Naive thymus-derived CD8-positive, alpha-beta T cell (primary cell): ENCODE data around the gene CSNK1D. TPM values are rescaled to one million over a fixed set of nuclear protein-coding genes. Genes with fewer than 3 reads are reported as not detected.

Experiments used
- ATAC-seq, 2 donors: fragments of 150-1000 bp; cut with Tn5 transposase in 1 of 2; sonication (Bioruptor Pico), chemical (Tn5 transposase) in 1 of 2; 1 replicate in 1 of 2; 2 replicates in 1 of 2; pipeline ENCODE4 v1.10.0; 2021; ENCODE audit warnings: mild to moderate bottlenecking in 2 of 2, moderate library complexity in 2 of 2
- POLR2A ChIA-PET: fragments of 350-600 bp; sonication (Branson Sonifier 250); formaldehyde crosslinking; loops from one replicate; lab custom pipeline; 2021; ENCODE audit warnings: antibody characterized with exemption; lab: Charles Lee
- DNase-seq, 10 donors: peaks; one replicate each; pipeline versions ENCODE4 v3.0.0 to v3.0.0-alpha.2; 2020 to 2022
- H3K27ac Mint-ChIP-seq, 10 donors: one replicate each; pipeline ENCODE4 v1.8.0; 2020 to 2022; ENCODE audit warnings: mild to moderate bottlenecking in 10 of 10, mixed read lengths in 10 of 10, moderate library complexity in 4 of 10, inconsistent platforms in 1 of 10
- H3K27me3 Mint-ChIP-seq, 5 donors: one replicate each; pipeline ENCODE4 v1.8.0; 2021 to 2022; ENCODE audit warnings: mixed read lengths in 5 of 5
- H3K36me3 Mint-ChIP-seq, 3 donors: one replicate each; pipeline ENCODE4 v1.8.0; 2020 to 2022; ENCODE audit warnings: mixed read lengths in 3 of 3, mild to moderate bottlenecking in 2 of 3, inconsistent platforms in 1 of 3
- H3K4me1 Mint-ChIP-seq, 4 donors: one replicate each; pipeline ENCODE4 v1.8.0; 2021 to 2022; ENCODE audit warnings: mixed read lengths in 4 of 4
- H3K4me3 Mint-ChIP-seq, 10 donors: one replicate each; pipeline ENCODE4 v1.8.0; 2020 to 2022; ENCODE audit warnings: mild to moderate bottlenecking in 10 of 10, mixed read lengths in 10 of 10, moderate library complexity in 6 of 10, inconsistent platforms in 1 of 10
- H3K9me3 Mint-ChIP-seq, 9 donors: one replicate each; pipeline ENCODE4 v1.8.0; 2020 to 2022; ENCODE audit warnings: mixed read lengths in 9 of 9, mild to moderate bottlenecking in 3 of 9, inconsistent platforms in 1 of 9, moderate library complexity in 1 of 9
- polyA plus RNA-seq, 3 donors: library from polyadenylated mRNA; unstranded; fragments of 300-500 nt; fragmentation: Illumina TruSeq; gene quantifications; one replicate each; pipeline ENCODE4 v1.2.3, GENCODE V29; 2021
- total RNA-seq, 8 experiments: library from RNA in 2 of 8; stranded (reverse) in 2 of 8; gene quantifications; one replicate each; pipeline ENCODE4 v1.2.3 and lab custom pipeline; 2021 to 2026

Gene CSNK1D
- total and polyA plus RNA-seq, 5 experiments from 2014 or later = 47.6 to 201 (median 72.1) TPM

DNA sequence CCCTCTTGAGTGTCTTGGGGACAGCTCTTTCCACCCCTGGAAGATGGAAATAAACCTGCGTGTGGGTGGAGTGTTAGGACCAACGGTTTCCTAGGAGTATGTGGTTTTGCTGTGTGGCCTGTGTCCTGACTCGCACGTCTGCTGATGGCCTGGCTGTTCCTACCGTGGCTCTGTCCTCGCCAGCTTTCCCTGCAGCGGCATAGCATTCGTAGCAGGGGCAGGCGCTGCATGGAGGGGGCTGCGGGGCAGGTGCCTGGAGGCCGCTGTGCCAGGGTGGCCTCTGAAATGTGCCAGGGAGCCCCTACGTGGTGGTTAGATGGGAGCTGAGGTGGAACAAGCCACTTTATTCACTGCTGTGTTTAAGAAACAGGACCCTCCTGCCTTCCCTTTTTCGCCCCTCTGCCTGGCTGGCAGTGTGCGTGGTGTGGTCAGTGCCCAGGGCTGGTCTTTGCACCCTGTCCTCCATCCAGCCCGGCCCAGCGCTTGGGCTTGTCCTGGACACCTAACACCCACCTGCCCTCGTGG lies 34.0 kb downstream of the CSNK1D start:
- Mint-ChIP-seq H3K27me3 (peaks cover 0 to 1% (median 0%) of the 10 kb centered on the region in 5 donors), H3K27ac (peak overlapping the region in 7 of 10 donors; percentile 14 to 93 (median 82)), H3K36me3 (peaks cover 0 to 30% (median 3%) of the 10 kb centered on the region in 3 donors), H3K9me3 (no peaks in the 10 kb centered on the region), H3K4me3 (peak overlapping the region in 7 of 10 donors; percentile 26 to 89 (median 55)), H3K4me1 (peaks cover 24 to 63% (median 55%) of the 10 kb centered on the region in 4 donors)
- no peak for DNase-seq
- POLR2A ChIA-PET = interaction anchor here (1.2 to 5.3 kb wide), 6 partner anchors 10 to 82 kb away, joined by 3 to 32 read pairs (median 7); partner anchors contain the start of genes CD7, CSNK1D and SLC16A3
- no peak for ATAC-seq

DNA sequence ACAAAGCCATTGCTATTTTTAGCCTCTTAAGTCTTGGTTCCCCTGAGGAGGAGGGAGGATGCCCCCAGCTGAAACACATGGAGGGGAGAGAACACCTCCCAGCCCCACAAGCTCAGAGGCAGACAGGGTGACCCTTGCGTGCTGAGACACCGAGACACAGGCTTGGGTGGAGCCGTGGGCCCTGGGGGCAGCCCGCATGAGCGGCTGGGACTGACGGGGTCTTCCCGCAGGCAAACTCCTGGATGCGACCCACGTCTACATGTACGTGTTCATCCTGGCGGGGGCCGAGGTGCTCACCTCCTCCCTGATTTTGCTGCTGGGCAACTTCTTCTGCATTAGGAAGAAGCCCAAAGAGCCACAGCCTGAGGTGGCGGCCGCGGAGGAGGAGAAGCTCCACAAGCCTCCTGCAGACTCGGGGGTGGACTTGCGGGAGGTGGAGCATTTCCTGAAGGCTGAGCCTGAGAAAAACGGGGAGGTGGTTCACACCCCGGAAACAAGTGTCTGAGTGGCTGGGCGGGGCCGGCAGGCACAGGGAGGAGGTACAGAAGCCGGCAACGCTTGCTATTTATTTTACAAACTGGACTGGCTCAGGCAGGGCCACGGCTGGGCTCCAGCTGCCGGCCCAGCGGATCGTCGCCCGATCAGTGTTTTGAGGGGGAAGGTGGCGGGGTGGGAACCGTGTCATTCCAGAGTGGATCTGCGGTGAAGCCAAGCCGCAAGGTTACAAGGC lies 34.9 kb downstream of the CSNK1D start:
- DNase-seq (peak in 8 of 10 donors; percentile 24 to 79 (median 58)), ATAC-seq (peak; percentile 60 to 70)
- Mint-ChIP-seq H3K36me3 (peaks cover 0 to 21% (median 0%) of the 10 kb centered on the region in 3 donors), H3K27ac (peak overlapping the region; percentile 68 to 93 (median 86)), H3K9me3 (no peaks in the 10 kb centered on the region), H3K4me3 (peak overlapping the region; percentile 74 to 89 (median 84)), H3K4me1 (peaks cover 17 to 58% (median 48%) of the 10 kb centered on the region in 4 donors), H3K27me3 (peaks cover 0 to 1% (median 0%) of the 10 kb centered on the region in 5 donors)
- POLR2A ChIA-PET = interaction anchor here (0.7 to 5.3 kb wide), 10 partner anchors 8 to 83 kb away, joined by 3 to 32 read pairs (median 4); partner anchors contain the start of genes CD7, CSNK1D and SLC16A3

- POLR2A ChIA-PET = interaction anchor here (0.7 to 5.3 kb wide), 8 partner anchors 9 to 79 kb away, joined by 3 to 32 read pairs (median 6); partner anchors contain the start of genes CD7 and SLC16A3
- peak in 1 of 2 donors; percentile 2 for ATAC-seq
- Mint-ChIP-seq H3K4me3 (peak overlapping the region in 9 of 10 donors; percentile 74 to 89 (median 84)), H3K36me3 (peaks cover 0 to 14% (median 0%) of the 10 kb centered on the region in 3 donors), H3K4me1 (peaks cover 20 to 61% (median 50%) of the 10 kb centered on the region in 4 donors), H3K9me3 (no peaks in the 10 kb centered on the region), H3K27me3 (peaks cover 0 to 1% (median 0%) of the 10 kb centered on the region in 5 donors), H3K27ac (peak overlapping the region in 8 of 10 donors; percentile 29 to 96 (median 72))
- no peak for DNase-seq
Observed at GRCh38 chr17:82237746-82238471, 35.6 kb downstream of the CSNK1D start.

DNA sequence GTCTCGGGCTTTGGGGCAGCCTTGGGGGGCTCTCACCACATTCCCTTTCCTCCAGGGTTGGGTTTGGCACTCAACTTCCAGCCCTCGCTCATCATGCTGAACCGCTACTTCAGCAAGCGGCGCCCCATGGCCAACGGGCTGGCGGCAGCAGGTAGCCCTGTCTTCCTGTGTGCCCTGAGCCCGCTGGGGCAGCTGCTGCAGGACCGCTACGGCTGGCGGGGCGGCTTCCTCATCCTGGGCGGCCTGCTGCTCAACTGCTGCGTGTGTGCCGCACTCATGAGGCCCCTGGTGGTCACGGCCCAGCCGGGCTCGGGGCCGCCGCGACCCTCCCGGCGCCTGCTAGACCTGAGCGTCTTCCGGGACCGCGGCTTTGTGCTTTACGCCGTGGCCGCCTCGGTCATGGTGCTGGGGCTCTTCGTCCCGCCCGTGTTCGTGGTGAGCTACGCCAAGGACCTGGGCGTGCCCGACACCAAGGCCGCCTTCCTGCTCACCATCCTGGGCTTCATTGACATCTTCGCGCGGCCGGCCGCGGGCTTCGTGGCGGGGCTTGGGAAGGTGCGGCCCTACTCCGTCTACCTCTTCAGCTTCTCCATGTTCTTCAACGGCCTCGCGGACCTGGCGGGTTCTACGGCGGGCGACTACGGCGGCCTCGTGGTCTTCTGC lies 36.3 kb downstream of the CSNK1D start:
- DNase-seq (peak in 1 of 10 donors; percentile 65), ATAC-seq (no peak)
- POLR2A ChIA-PET = interaction anchor here (1.3 to 5.3 kb wide), 5 partner anchors 8 to 85 kb away, joined by 3 to 32 read pairs (median 9); partner anchors contain the start of gene SLC16A3
- Mint-ChIP-seq H3K27me3 (peaks cover 0 to 1% (median 0%) of the 10 kb centered on the region in 5 donors), H3K36me3 (peaks cover 0 to 7% (median 0%) of the 10 kb centered on the region in 3 donors), H3K27ac (peak overlapping the region in 5 of 10 donors; percentile 53 to 96 (median 75)), H3K9me3 (no peaks in the 10 kb centered on the region), H3K4me1 (peaks cover 18 to 57% (median 45%) of the 10 kb centered on the region in 4 donors), H3K4me3 (peak overlapping the region in 1 of 10 donors; percentile 14)

DNA sequence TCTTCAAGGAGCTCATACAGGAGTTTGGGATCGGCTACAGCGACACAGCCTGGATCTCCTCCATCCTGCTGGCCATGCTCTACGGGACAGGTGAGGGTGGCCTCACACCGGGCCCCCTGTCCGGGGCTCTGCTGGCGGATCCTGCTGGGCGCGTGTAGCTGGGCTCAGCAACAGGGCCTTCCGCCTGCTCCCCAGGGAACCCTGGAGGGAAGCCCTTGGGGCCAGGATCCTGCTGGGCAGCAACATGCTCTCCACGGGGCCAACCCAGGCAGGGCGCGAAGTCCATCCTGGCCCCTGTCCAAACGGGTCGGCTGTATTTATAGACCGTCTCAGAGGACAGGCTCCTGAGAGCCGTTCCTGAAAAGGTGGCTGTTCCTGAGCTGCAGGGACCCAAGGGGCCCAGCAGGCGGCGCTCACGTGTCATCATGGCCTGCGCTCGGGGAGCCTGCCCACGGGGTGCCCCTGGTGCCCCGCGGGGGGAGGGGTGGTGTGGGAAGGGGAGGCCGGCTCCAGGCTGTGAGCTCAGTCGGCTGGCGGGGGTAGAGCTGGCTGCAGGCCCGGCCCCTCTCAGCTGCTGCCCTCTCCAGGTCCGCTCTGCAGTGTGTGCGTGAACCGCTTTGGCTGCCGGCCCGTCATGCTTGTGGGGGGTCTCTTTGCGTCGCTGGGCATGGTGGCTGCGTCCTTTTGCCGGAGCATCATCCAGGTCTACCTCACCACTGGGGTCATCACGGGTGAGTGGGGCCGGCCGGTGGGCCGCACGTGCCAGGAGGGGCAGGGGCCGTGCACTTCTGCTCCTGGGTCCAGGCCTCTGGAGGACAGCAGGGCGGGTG lies 37.1 kb downstream of the CSNK1D start:
- POLR2A ChIA-PET = interaction anchor here (1.0 to 5.3 kb wide), 8 partner anchors 31 to 86 kb away, joined by 3 to 32 read pairs (median 8); partner anchors contain the start of gene CD7
- ATAC-seq (peak; percentile 38 to 46), DNase-seq (peak; percentile 50 to 81 (median 69))
- Mint-ChIP-seq H3K4me3 (peak overlapping the region in 1 of 10 donors; percentile 29), H3K9me3 (no peaks in the 10 kb centered on the region), H3K4me1 (peaks cover 15 to 52% (median 40%) of the 10 kb centered on the region in 4 donors), H3K27me3 (peaks cover 0 to 1% (median 0%) of the 10 kb centered on the region in 5 donors), H3K27ac (peak overlapping the region in 5 of 10 donors; percentile 15 to 77 (median 53)), H3K36me3 (peaks cover 0 to 3% (median 0%) of the 10 kb centered on the region in 3 donors)

GRCh38 chr17:82235775-82236141 lies 37.7 kb downstream of the CSNK1D start:
- Mint-ChIP-seq H3K27me3 (peaks cover 0 to 1% (median 0%) of the 10 kb centered on the region in 5 donors), H3K36me3 (peaks cover 0 to 3% (median 0%) of the 10 kb centered on the region in 3 donors), H3K27ac (peak overlapping the region in 2 of 10 donors; percentile 7 to 15), H3K4me3 (no peak overlapping the region), H3K9me3 (no peaks in the 10 kb centered on the region), H3K4me1 (peaks cover 14 to 46% (median 35%) of the 10 kb centered on the region in 4 donors)
- DNase-seq = no peak
- no peak for ATAC-seq
- POLR2A ChIA-PET = interaction anchor here (1.0 to 5.3 kb wide), 8 partner anchors 30 to 86 kb away, joined by 3 to 32 read pairs (median 8); partner anchors contain the start of gene CD7

- DNase-seq (no peak), ATAC-seq (no peak)
- peaks cover 0 to 1% (median 0%) of the 10 kb centered on the region in 5 donors for H3K27me3 Mint-ChIP-seq
- H3K36me3 Mint-ChIP-seq = peaks cover 0 to 3% (median 0%) of the 10 kb centered on the region in 3 donors
- POLR2A ChIA-PET = interaction anchor here (0.7 to 5.3 kb wide), 10 partner anchors 11 to 87 kb away, joined by 3 to 32 read pairs (median 6); partner anchors contain the start of gene CD7
- no peak overlapping the region for H3K4me3 Mint-ChIP-seq
- peak overlapping the region in 8 of 10 donors; percentile 14 to 82 (median 38) for H3K27ac Mint-ChIP-seq
- H3K9me3 Mint-ChIP-seq = no peaks in the 10 kb centered on the region
- H3K4me1 Mint-ChIP-seq = peaks cover 11 to 42% (median 30%) of the 10 kb centered on the region in 4 donors
Observed at GRCh38 chr17:82235056-82235774, 38.3 kb downstream of the CSNK1D start.

GRCh38 chr17:82234211-82235055 lies 39.1 kb downstream of the CSNK1D start:
- POLR2A ChIA-PET = interaction anchor here (0.7 to 5.3 kb wide), 5 partner anchors 12 to 64 kb away, joined by 3 to 32 read pairs (median 4); no protein-coding TSS in a partner anchor
- Mint-ChIP-seq H3K9me3 (no peaks in the 10 kb centered on the region), H3K27me3 (no peaks in the 10 kb centered on the region), H3K4me3 (no peak overlapping the region), H3K36me3 (peaks cover 0 to 3% (median 0%) of the 10 kb centered on the region in 3 donors), H3K4me1 (peaks cover 12 to 39% (median 30%) of the 10 kb centered on the region in 4 donors), H3K27ac (peak overlapping the region in 6 of 10 donors; percentile 14 to 82 (median 47))
- ATAC-seq (no peak), DNase-seq (no peak)
